HG03571 (cell line): ENCODE measurements around the gene TRIP13.
A peak's percentile ranks its signal among the peaks of the same experiment; 100 is the strongest.
"Not testable (repeated sequence)": the region's sequence is repeated elsewhere in the genome, so short reads cannot be mapped to it uniquely, and the experiment has no call there.

ENCODE experiments used
- ATAC-seq: cut with Tn5 transposase; IDR thresholded peaks from one replicate; pipeline ENCODE4 v1.9.1; 2021; ENCODE audit not compliant: unreplicated experiment

The TRIP13 gene

GRCh38 chr5:916441-917293 lies 24.0 kb downstream of the TRIP13 start:
- ATAC-seq: no peak

- not testable (repeated sequence) for ATAC-seq
Observed at GRCh38 chr5:918717-919116, 26.0 kb downstream of the TRIP13 start.

- ATAC-seq: no peak
Observed at GRCh38 chr5:919356-920000, 26.8 kb downstream of the TRIP13 start.

- ATAC-seq: no peak
Observed at GRCh38 chr5:920321-920720, 27.6 kb downstream of the TRIP13 start.

- ATAC-seq: no peak
Observed at GRCh38 chr5:921456-922435, 29.1 kb downstream of the TRIP13 start.

- no peak for ATAC-seq
Observed at GRCh38 chr5:922436-923280, 30.0 kb downstream of the TRIP13 start.

- peak; percentile 47 for ATAC-seq
Observed at GRCh38 chr5:923281-923873, 30.7 kb downstream of the TRIP13 start.

- no peak for ATAC-seq
Observed at GRCh38 chr5:926417-927171, 33.9 kb downstream of the TRIP13 start.

GRCh38 chr5:927172-928015 lies 34.7 kb downstream of the TRIP13 start:
- no peak for ATAC-seq

GRCh38 chr5:929182-929581 lies 36.5 kb downstream of the TRIP13 start:
- not testable (repeated sequence) for ATAC-seq

- ATAC-seq: no peak
Observed at GRCh38 chr5:929596-929995, 36.9 kb downstream of the TRIP13 start.

- ATAC-seq: no peak
Observed at GRCh38 chr5:930866-931265, 38.2 kb downstream of the TRIP13 start.

GRCh38 chr5:931570-932145 lies 39.0 kb downstream of the TRIP13 start:
- no peak for ATAC-seq

- ATAC-seq: no peak
Observed at GRCh38 chr5:932151-932627, 39.5 kb downstream of the TRIP13 start.

GRCh38 chr5:932628-933250 lies 40.1 kb downstream of the TRIP13 start:
- no peak for ATAC-seq

- no peak for ATAC-seq
Observed at GRCh38 chr5:933251-933861, 40.7 kb downstream of the TRIP13 start.

- ATAC-seq: not testable (repeated sequence)
Observed at GRCh38 chr5:933951-934350, 41.3 kb downstream of the TRIP13 start.
